Fibroblast of skin of abdomen (primary cell): Measurements from ENCODE around the gene NEURL1B.
"Not testable (repeated sequence)": the region's sequence is repeated elsewhere in the genome, so short reads cannot be mapped to it uniquely, and the experiment has no call there.

Experiments used
- DNase-seq: peaks from one replicate; pipeline ENCODE4 v3.0.0-alpha.2; 2013

The NEURL1B gene

GRCh38 chr5:172658391-172658790, 17.3 kb downstream of the NEURL1B start:
- DNase-seq, result no peak

GRCh38 chr5:172658961-172659501, 18.0 kb downstream of the NEURL1B start:
- DNase-seq, result no peak

GRCh38 chr5:172659570-172659908, 18.5 kb downstream of the NEURL1B start:
- no peak for DNase-seq

DNA sequence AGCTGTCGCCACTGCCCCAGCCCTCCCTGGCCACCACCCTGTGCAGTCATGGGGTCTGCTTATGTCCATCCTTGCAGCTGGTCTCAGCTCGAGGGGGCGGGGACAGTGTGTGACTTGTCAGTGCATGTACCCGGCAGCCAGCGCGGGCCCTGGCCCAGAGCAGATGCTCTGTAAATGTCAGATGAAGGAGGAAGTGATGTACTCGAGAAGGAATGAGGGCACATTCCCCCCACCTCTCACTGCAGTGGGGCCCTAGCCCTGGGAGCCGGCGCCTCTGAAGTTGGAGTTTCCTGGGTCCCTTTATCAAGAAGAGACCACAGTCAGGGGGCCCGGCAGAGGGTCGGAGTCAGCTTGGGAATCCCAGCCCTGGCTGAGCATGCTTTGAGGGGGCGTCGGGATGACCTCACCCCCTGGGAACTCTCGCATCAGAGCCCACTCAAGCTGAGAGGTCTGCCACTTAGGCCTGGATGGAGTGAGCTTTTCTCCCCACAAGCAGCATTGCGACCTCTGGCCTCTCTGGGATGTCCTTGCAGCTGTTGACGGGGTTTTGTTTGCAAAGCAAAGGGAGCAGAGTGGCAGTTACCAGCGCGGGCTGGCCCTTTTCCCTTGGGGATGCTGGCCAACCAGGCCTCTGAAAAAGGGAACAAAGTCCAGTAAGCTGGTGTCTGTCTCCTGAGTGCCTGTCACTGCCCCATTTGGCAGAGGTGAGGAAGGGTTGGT, 19.0 kb downstream of the NEURL1B start:
- DNase-seq, result peak; percentile 85

DNA sequence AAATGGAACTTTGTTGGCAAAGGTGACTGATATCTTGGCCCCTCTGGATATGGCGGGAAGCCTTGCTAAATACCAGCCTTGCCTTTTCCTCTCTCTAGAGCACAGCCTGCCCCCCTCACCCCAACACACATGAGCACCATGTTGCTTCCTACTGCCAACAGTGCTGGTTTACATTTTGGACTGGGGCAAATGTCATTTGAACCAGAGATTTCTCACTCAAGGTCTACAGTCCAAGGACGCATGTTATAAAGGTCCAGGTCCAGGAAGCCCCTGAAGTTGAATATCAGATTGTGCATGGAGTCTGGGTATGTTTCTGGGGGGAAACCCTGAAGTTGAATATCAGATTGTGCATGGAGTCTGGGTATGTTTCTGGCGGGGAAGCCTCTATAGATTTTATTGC, 19.9 kb downstream of the NEURL1B start:
- no peak for DNase-seq

DNA sequence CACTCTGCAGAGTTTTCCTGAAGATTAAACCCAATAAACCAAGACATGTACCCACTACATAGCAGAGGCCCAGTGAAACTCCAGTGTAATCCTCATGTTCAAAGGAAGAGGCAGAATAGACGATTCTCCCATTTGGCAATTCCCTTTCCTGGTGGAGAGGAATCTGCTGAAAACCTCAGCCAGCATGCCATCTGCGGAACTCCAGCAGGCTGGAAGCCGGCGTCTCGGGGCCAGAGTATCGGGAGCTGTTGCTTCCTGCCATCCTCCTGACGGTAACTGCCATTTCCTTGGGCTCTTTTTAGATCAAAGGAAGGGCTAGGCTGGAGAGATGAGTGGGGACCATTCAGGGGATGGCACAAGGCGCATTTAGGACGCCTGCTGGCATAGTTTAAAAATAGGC, 20.5 kb downstream of the NEURL1B start:
- DNase-seq, result no peak

- no peak for DNase-seq
Measured at GRCh38 chr5:172662596-172662995, 21.5 kb downstream of the NEURL1B start.

- DNase-seq, result no peak
Measured at GRCh38 chr5:172664018-172664417, 23.0 kb downstream of the NEURL1B start.

- DNase-seq, result no peak
Measured at GRCh38 chr5:172664681-172665541, 23.8 kb downstream of the NEURL1B start.

DNA sequence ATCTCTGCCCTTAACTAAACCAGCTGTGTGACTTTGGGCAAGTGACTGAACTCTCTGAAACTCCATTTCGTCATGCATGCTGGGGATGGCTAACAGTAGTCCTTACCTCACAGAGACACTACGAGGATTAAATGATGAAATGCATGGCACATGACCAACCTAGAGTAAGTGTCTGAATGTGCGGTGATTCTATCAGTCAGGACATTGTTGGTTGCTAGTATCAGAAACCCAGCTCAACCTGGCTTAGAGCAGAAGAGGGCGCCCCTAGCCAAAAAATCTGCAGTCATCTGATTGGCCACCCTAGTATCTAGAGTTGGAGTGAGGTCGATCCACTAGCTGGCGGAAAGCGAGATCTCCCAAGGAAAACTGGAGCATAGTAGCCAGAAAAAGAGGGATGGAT, 25.2 kb downstream of the NEURL1B start:
- DNase-seq, result no peak

GRCh38 chr5:172667786-172668593, 26.9 kb downstream of the NEURL1B start:
- DNase-seq, result peak; percentile 49

- DNase-seq, result no peak
Measured at GRCh38 chr5:172668594-172669071, 27.6 kb downstream of the NEURL1B start.

DNA sequence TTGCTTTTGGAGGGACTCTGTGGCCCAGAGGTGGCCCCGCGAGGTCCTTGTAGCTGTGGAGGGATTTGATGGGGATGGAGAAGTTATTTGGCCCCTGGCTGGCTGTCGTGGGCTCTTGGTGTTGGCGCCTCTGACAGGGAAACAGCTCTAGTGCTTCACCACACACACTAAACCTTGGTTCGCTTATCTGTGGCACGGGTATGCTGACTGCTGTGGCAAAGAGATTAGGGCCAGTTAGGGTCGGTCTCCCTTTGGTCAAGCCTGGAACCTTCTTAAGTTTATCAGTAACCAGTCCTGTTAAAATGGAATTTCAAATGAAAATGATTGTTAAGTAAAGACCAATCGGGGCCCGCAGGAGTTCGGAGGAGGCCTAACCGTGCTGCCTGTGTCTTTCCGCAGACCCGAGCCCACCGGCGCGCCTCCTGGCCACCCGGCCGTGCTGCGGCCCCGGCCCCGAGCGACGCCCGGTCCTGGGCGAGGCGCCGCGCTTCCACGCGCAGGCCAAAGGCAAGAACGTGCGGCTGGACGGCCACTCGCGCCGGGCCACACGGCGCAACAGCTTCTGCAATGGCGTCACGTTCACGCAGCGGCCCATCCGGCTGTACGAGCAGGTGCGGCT, 28.4 kb downstream of the NEURL1B start:
- no peak for DNase-seq

DNA sequence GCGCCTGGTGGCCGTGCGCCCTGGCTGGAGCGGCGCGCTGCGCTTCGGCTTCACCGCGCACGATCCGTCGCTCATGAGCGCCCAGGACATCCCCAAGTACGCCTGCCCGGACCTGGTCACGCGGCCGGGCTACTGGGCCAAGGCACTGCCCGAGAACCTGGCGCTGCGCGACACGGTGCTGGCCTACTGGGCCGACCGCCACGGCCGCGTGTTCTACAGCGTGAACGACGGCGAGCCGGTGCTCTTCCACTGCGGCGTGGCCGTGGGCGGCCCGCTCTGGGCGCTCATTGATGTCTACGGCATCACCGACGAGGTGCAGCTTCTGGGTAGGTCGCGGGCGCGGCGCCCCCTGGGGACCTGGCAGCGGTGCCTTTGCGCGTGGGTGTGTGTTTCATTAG, 28.9 kb downstream of the NEURL1B start:
- DNase-seq, result no peak

- no peak for DNase-seq
Measured at GRCh38 chr5:172670444-172670843, 29.4 kb downstream of the NEURL1B start.

DNA sequence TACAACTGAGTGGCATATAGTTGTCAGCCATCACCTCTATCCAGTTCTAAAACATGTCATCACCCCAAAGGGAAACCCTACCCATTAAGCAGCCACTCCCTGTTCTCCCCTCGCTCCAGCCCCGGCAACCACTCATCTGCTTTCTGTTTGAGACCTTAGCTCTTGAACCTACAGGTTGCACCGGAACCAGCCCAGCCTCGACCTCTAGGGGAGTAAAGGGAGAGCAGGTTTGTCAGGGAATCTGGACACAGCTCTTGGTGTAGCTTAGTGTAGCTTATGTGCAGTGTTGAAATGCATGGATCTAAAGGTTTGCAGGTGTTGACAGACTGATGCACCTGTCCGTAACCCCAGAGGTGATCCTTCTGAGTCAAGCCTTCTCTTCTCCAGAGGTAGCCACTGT, 30.0 kb downstream of the NEURL1B start:
- DNase-seq, result no peak

GRCh38 chr5:172672681-172673080, 31.6 kb downstream of the NEURL1B start:
- no peak for DNase-seq

DNA sequence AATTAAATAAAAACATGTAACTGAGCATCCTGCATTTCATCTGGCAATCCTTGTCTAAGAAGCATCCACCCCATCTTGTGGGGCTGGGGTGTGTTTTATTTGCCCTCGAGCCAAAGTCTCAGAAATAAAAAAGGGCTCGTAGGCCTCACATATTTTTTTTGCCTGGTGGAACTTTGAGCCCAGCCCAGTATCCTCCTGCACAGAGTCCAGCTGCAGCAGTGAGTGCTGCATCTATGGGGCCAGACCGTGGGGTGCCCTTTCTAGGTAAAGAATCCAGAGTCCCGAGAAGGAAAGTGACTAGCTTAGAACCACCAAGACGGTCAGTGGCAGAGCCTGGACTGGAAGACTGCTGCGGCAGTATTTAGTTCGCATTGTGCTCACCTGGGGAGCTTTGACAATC, 33.1 kb downstream of the NEURL1B start:
- DNase-seq, result no peak

GRCh38 chr5:172676914-172677475, 35.9 kb downstream of the NEURL1B start:
- DNase-seq, result no peak

DNA sequence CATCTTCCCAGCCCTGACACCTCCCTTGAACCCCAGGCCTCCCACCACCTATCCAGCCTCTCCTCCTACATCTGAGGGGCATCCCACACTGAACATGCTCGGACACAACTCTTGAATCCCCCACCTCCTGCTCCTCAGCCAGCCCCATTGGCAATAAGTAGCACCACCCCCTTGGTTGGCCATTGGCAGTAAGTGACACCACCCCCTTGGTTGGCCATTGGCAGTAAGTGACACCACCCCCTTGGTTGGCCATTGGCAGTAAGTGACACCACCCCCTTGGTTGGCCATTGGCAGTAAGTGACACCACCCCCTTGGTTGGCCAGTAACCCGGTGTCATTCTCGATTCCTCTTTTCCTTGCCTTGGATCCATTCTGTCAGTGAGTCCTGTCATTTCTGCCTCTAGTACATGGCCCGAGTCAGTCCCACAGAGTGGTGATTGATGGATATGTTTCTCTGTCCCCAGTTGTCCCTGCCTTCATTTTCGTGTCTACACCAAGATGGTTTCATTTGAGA, 37.4 kb downstream of the NEURL1B start:
- not testable (repeated sequence) for DNase-seq

DNA sequence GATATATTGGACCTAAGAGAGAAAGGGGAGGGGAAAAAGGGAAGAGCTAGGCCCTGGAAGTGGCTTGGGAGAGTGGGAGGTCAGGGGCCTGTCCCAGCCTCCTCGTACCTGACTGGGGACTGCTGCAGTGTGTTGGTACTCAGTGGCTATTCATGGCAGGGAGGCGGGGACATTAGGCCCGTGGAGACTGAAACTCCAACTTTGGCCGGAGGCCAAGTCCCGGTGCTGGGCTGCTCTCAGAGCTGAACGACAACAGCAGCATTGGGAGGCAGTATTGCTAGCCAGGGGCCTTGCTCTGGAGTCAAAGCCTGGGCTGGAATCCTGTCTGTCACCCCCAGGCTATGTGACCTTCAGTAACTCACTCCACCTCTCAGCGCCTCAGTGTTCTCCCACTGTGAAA, 37.8 kb downstream of the NEURL1B start:
- no peak for DNase-seq
